HCT116 (cell line): ENCODE data around the gene ST6GALNAC4. TPM values are rescaled to one million over a fixed set of nuclear protein-coding genes. Genes with fewer than 3 reads are reported as not detected.

Source experiments
- ATAC-seq: fragments of 200-7000 bp; cut with Tn5 transposase; 2 replicates; pipeline ENCODE4 v1.9.1; 2020; ENCODE audit warnings: mild to moderate bottlenecking, moderate library complexity
- BruUV-seq: library from RNA; stranded (reverse); fragments of 400-500 nt; replicated peaks from 2 replicates; lab custom pipeline; 2021; lab: Mats Ljungman, UMichigan
- CTCF ChIA-PET: fragments of 300-600 bp; sonication (Branson Sonifier 250); formaldehyde crosslinking; loops from one replicate; lab custom pipeline; 2021; ENCODE audit warnings: antibody characterized with exemption; lab: Charles Lee
- POLR2A ChIA-PET: fragments of 300-600, 350-600 bp; sonication (Branson Sonifier 250); formaldehyde crosslinking; loops from one replicate; lab custom pipeline; 2021; ENCODE audit warnings: antibody characterized with exemption; lab: Charles Lee
- RAD21 ChIA-PET, 2 experiments: fragments of 300-600 bp; sonication (Branson Sonifier 250); formaldehyde crosslinking; loops; one replicate each; lab custom pipeline; 2023; ENCODE audit warnings: low total read pairs in 2 of 2; ENCODE audit not compliant: uncharacterized antibody in 2 of 2, unreplicated experiment in 2 of 2, low non-redundant PET in 1 of 2; lab: Charles Lee
- DNase-seq: peaks from one replicate; pipeline ENCODE4 v3.0.0-alpha.2; 2010; ENCODE audit warnings: low read depth, low spot score
- H2AFZ ChIP-seq: fragments of 200-600 bp; shearing (Covaris generic), sonication (generic); 2 replicates; pipeline ENCODE4 v1.6.1; 2017; ENCODE audit warnings: low read depth, mixed run types, mixed read lengths, antibody characterized with exemption, low read length; ENCODE audit not compliant: poor library complexity, severe bottlenecking
- H3K27ac ChIP-seq: 2 replicates; pipeline ENCODE4 v1.5.1; 2012; ENCODE audit warnings: low read depth, low read length
- H3K27me3 ChIP-seq: fragments of 200-600 bp; sonication (generic); 2 replicates; pipeline ENCODE4 v1.6.1; 2016; ENCODE audit warnings: mixed run types, low read length, mixed read lengths; ENCODE audit not compliant: insufficient read depth
- H3K36me3 ChIP-seq, 2 experiments: fragments of 200-500 bp in 1 of 2; fragments of 200-600 bp in 1 of 2; sonication (Bioruptor generic) in 1 of 2; sonication (generic) in 1 of 2; 2 replicates each; pipeline versions ENCODE4 v1.5.1 to v1.6.1; 2014 to 2016; ENCODE audit warnings: low read length in 2 of 2, inconsistent platforms in 1 of 2, mixed read lengths in 1 of 2, mixed run types in 1 of 2; ENCODE audit not compliant: insufficient read depth in 2 of 2, control insufficient read depth in 1 of 2
- H3K4me1 ChIP-seq, 2 experiments: fragments of 200-600 bp in 1 of 2; sonication (generic) in 1 of 2; 2 replicates each; pipeline versions ENCODE4 v1.5.1 to v1.6.1; 2012 to 2017; ENCODE audit warnings: low read length in 2 of 2, inconsistent platforms in 1 of 2, mild to moderate bottlenecking in 1 of 2, mixed read lengths in 1 of 2, mixed run types in 1 of 2, moderate library complexity in 1 of 2; ENCODE audit not compliant: insufficient read depth in 2 of 2, control insufficient read depth in 1 of 2
- H3K4me2 ChIP-seq: fragments of 200-600 bp; sonication (generic); 2 replicates; pipeline ENCODE4 v1.6.1; 2017; ENCODE audit warnings: mixed run types, low read length, mixed read lengths
- H3K4me3 ChIP-seq, 2 experiments: fragments of 200-600 bp in 1 of 2; sonication (generic) in 1 of 2; replicated peaks in 1 of 2; 2 replicates each; pipeline ENCODE4 v1.5.1; 2011 to 2016; ENCODE audit warnings: low read length in 2 of 2, control low read depth in 1 of 2, low read depth in 1 of 2, mild to moderate bottlenecking in 1 of 2, mixed read lengths in 1 of 2, mixed run types in 1 of 2
- H3K79me2 ChIP-seq: fragments of 200-600 bp; sonication (generic); 2 replicates; pipeline ENCODE4 v1.6.1; 2017; ENCODE audit warnings: mild to moderate bottlenecking, mixed run types, low read length, moderate library complexity, mixed read lengths; ENCODE audit not compliant: insufficient read depth
- H3K9ac ChIP-seq: fragments of 200-600 bp; sonication (generic); 2 replicates; pipeline ENCODE4 v1.6.1; 2016; ENCODE audit warnings: low read length, mixed read lengths
- H3K9me2 ChIP-seq: fragments of 200-600 bp; sonication (generic), shearing (Covaris generic); 2 replicates; pipeline ENCODE4 v1.6.1; 2017; ENCODE audit warnings: mixed run types, mild to moderate bottlenecking, moderate library complexity; ENCODE audit not compliant: insufficient read depth
- H3K9me3 ChIP-seq, 2 experiments: fragments of 200-500 bp in 1 of 2; fragments of 200-600 bp in 1 of 2; sonication (Bioruptor generic) in 1 of 2; sonication (generic) in 1 of 2; 2 replicates each; pipeline ENCODE4 v1.6.1; 2014 to 2017; ENCODE audit warnings: low read length in 2 of 2, mixed read lengths in 2 of 2, inconsistent platforms in 1 of 2, low read depth in 1 of 2, mild to moderate bottlenecking in 1 of 2, mixed run types in 1 of 2, moderate library complexity in 1 of 2; ENCODE audit not compliant: control insufficient read depth in 1 of 2, insufficient read depth in 1 of 2
- H4K20me1 ChIP-seq: fragments of 200-600 bp; sonication (generic), shearing (Covaris generic); 2 replicates; pipeline ENCODE4 v1.6.1; 2017; ENCODE audit warnings: mixed run types, mild to moderate bottlenecking, moderate library complexity; ENCODE audit not compliant: insufficient read depth
- CBX3 ChIP-seq: IDR thresholded peaks from 2 replicates; pipeline ENCODE4 v1.6.1; 2012; ENCODE audit warnings: low read depth
- FOSL1 ChIP-seq: IDR thresholded peaks from 2 replicates; pipeline ENCODE4 v1.6.1; 2012; ENCODE audit warnings: low read depth
- POLR2A ChIP-seq: IDR thresholded peaks from 2 replicates; pipeline ENCODE4 v1.7.0; 2011; ENCODE audit warnings: borderline replicate concordance; ENCODE audit not compliant: insufficient read depth, insufficient read length; ENCODE audit errors: extremely low read depth
- intact Hi-C: fragments of 100-400 bp; cut with micrococcal nuclease; formaldehyde crosslinking; loops from 2 replicates; pipeline ENCODE4 v1.10.0; 2022
- total RNA-seq: library from RNA; stranded (reverse); gene quantifications from one replicate; pipeline ENCODE4 v1.2.1, GENCODE V29; 2021; ENCODE audit not compliant: unreplicated experiment
- TF ChIP-seq, protein P1 (sequence below): IDR thresholded peaks from 2 replicates; pipeline ENCODE4 v1.6.1; 2012; ENCODE audit warnings: low read depth

Gene ST6GALNAC4
- total RNA-seq, 1 experiment from 2014 or later = 49.4 TPM

DNA sequence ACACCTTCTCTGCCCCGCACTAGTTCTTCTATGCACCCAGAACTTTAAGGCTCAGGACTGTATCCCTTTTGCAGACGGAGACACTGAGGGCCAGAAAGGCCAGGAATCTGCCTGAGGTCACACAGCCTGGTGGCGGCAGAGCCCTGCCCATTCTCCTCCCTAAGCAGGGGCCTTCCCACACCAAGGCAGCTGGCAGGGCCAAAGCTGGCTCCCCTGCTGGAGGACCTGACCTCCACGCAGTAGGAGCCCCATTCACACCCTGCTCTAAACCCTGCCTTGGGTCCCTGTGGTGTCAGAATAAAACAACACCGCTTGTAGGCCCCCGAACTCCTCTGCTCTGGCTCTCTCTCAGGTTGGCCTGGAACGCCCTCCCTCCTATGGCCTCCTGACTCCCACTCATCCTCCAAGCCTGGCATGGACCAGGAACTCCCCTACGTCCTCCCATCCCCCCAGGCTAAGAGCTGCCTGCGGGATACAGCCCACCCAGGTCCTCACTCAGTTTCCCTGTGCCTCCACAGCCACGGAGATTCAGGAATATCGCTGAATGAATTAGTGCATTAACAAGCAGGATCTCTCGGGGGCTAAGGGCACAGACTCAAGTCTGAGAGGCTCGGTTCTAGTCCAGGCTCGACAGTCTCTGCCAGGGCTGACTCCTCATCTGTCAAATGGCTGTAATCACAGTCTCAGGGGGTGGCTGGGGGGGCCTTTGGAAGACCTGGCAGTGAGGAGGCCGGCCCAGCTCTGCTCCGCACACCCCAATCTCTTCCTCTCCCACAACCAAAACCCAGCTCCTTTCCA is 20.2 kb downstream of the ST6GALNAC4 start:
- ChIA-PET RAD21 (interaction anchor here in 1 of 2 experiments (1.0 kb wide), 1 partner anchor 20 kb away, joined by 3 read pairs; the partner anchor contains the start of gene ST6GALNAC4), POLR2A (interaction anchor here (1.3 to 2.2 kb wide), 2 partner anchors 20 to 23 kb away, joined by 3 to 6 read pairs; no protein-coding TSS in a partner anchor), CTCF (interaction anchor here (1.5 kb wide), 1 partner anchor 27 kb away, joined by 5 read pairs; no protein-coding TSS in a partner anchor)
- intact Hi-C loops = no loop called here
- H3K36me3 ChIP-seq = peaks cover 22 to 42% of the 10 kb centered on the region in 2 experiments
- peak overlapping the region; percentile 94; the same call in 1 of the 2 replicates for H3K4me2 ChIP-seq
- no peak for TF ChIP-seq CBX3
- no peak for TF ChIP-seq FOSL1
- TF ChIP-seq POLR2A = no peak
- TF ChIP-seq, protein P1, sequence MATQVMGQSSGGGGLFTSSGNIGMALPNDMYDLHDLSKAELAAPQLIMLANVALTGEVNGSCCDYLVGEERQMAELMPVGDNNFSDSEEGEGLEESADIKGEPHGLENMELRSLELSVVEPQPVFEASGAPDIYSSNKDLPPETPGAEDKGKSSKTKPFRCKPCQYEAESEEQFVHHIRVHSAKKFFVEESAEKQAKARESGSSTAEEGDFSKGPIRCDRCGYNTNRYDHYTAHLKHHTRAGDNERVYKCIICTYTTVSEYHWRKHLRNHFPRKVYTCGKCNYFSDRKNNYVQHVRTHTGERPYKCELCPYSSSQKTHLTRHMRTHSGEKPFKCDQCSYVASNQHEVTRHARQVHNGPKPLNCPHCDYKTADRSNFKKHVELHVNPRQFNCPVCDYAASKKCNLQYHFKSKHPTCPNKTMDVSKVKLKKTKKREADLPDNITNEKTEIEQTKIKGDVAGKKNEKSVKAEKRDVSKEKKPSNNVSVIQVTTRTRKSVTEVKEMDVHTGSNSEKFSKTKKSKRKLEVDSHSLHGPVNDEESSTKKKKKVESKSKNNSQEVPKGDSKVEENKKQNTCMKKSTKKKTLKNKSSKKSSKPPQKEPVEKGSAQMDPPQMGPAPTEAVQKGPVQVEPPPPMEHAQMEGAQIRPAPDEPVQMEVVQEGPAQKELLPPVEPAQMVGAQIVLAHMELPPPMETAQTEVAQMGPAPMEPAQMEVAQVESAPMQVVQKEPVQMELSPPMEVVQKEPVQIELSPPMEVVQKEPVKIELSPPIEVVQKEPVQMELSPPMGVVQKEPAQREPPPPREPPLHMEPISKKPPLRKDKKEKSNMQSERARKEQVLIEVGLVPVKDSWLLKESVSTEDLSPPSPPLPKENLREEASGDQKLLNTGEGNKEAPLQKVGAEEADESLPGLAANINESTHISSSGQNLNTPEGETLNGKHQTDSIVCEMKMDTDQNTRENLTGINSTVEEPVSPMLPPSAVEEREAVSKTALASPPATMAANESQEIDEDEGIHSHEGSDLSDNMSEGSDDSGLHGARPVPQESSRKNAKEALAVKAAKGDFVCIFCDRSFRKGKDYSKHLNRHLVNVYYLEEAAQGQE = no peak
- H4K20me1 ChIP-seq = no peaks in the 10 kb centered on the region
- H3K4me1 ChIP-seq = peaks cover 17 to 35% of the 10 kb centered on the region in 2 experiments
- H3K27ac ChIP-seq = peak overlapping the region; percentile 31; the same call in 1 of the 2 replicates
- H3K9ac ChIP-seq = no peak overlapping the region
- peaks cover 0 to 15% of the 10 kb centered on the region in 2 experiments; a peak in 2 of 4 replicates for H3K9me3 ChIP-seq
- H2AFZ ChIP-seq = no peak overlapping the region
- H3K4me3 ChIP-seq = no peak overlapping the region
- BruUV-seq = no TSS peak
- DNase-seq (no peak), ATAC-seq (no peak)
- no peaks in the 10 kb centered on the region for H3K9me2 ChIP-seq
- H3K79me2 ChIP-seq = peaks cover 3% of the 10 kb centered on the region; the same call in 1 of the 2 replicates
- no peaks in the 10 kb centered on the region for H3K27me3 ChIP-seq
